PFSK-1 (cell line): ENCODE data around the gene CTDSPL2.
A peak's percentile ranks its signal among the peaks of the same experiment; 100 is the strongest.

Source experiments
- FOXP2 ChIP-seq: optimal IDR thresholded peaks from 2 replicates; pipeline ENCODE3; 2011; ENCODE audit warnings: borderline replicate concordance, control low read depth, inconsistent platforms; ENCODE audit not compliant: insufficient read depth; ENCODE audit errors: extremely low read length, extremely low read depth
- POLR2AphosphoS5 ChIP-seq: IDR thresholded peaks from 2 replicates; pipeline ENCODE4 v1.6.1; 2012; ENCODE audit warnings: low read depth, mild to moderate bottlenecking, control low read depth, low read length, moderate library complexity
- SIN3A ChIP-seq: IDR thresholded peaks from 2 replicates; pipeline ENCODE4 v1.6.1; 2012; ENCODE audit warnings: mild to moderate bottlenecking, low read length, moderate library complexity, borderline replicate concordance; ENCODE audit not compliant: insufficient read depth
- TAF1 ChIP-seq: IDR thresholded peaks from 2 replicates; pipeline ENCODE4 v1.6.1; 2012; ENCODE audit warnings: low read length, control low read depth, borderline replicate concordance; ENCODE audit not compliant: insufficient read depth
- TF ChIP-seq, protein P1 (sequence below), 2 experiments: IDR thresholded peaks; 2 replicates each; pipeline versions ENCODE4 v1.6.1 to v1.8.0; 2011 to 2012; ENCODE audit warnings: low read depth in 2 of 2, low read length in 2 of 2, control low read depth in 1 of 2, inconsistent platforms in 1 of 2, mild to moderate bottlenecking in 1 of 2, moderate library complexity in 1 of 2; ENCODE audit not compliant: insufficient read depth in 1 of 2

The CTDSPL2 gene

DNA sequence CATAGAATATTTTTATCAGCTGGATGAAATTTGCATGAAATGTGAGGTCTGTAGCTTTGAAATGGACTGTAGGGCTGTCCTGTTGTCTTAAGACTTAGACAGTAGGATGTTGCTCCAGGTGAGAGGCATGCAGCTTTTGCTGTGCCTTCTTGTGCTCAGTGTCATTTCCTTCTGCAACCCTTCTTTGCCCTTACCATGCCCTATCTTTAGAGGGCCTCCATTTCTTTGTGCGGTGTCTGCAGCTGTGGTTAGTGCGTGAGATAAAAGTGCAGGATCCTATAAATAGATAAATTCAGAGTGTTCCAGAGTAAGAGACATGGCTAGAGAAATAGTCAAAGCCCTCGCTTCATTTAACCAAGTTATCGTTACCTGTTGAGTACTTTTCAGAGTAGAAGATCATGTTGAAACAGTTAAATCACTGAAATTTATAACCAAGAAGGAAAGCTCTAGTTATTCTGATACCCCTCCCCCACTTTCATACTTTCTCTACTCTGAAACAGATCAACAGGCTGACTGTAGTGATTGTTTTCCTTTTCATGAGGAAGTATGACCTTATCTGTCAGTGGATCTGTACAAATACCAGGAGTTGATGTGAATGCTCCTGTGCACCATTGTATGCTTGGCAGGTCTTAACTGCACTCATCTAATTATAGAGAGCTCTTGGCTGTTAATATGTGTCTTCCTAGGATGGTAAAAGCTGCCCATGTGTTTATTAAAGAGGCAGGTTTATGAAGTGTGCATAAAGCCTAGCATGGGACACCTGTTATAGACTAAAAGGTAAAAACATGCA, 127.7 kb downstream of the CTDSPL2 start:
- no peak for TF ChIP-seq TAF1
- no peak for TF ChIP-seq FOXP2
- TF ChIP-seq POLR2AphosphoS5, result no peak
- no peak for TF ChIP-seq SIN3A
- TF ChIP-seq, protein P1, sequence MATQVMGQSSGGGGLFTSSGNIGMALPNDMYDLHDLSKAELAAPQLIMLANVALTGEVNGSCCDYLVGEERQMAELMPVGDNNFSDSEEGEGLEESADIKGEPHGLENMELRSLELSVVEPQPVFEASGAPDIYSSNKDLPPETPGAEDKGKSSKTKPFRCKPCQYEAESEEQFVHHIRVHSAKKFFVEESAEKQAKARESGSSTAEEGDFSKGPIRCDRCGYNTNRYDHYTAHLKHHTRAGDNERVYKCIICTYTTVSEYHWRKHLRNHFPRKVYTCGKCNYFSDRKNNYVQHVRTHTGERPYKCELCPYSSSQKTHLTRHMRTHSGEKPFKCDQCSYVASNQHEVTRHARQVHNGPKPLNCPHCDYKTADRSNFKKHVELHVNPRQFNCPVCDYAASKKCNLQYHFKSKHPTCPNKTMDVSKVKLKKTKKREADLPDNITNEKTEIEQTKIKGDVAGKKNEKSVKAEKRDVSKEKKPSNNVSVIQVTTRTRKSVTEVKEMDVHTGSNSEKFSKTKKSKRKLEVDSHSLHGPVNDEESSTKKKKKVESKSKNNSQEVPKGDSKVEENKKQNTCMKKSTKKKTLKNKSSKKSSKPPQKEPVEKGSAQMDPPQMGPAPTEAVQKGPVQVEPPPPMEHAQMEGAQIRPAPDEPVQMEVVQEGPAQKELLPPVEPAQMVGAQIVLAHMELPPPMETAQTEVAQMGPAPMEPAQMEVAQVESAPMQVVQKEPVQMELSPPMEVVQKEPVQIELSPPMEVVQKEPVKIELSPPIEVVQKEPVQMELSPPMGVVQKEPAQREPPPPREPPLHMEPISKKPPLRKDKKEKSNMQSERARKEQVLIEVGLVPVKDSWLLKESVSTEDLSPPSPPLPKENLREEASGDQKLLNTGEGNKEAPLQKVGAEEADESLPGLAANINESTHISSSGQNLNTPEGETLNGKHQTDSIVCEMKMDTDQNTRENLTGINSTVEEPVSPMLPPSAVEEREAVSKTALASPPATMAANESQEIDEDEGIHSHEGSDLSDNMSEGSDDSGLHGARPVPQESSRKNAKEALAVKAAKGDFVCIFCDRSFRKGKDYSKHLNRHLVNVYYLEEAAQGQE (IDR thresholded peaks at IDR 0.05; ENCODE audit: insufficient read depth in 1 of 2, low read depth in 2 of 2, low read length in 2 of 2), result no peak

DNA sequence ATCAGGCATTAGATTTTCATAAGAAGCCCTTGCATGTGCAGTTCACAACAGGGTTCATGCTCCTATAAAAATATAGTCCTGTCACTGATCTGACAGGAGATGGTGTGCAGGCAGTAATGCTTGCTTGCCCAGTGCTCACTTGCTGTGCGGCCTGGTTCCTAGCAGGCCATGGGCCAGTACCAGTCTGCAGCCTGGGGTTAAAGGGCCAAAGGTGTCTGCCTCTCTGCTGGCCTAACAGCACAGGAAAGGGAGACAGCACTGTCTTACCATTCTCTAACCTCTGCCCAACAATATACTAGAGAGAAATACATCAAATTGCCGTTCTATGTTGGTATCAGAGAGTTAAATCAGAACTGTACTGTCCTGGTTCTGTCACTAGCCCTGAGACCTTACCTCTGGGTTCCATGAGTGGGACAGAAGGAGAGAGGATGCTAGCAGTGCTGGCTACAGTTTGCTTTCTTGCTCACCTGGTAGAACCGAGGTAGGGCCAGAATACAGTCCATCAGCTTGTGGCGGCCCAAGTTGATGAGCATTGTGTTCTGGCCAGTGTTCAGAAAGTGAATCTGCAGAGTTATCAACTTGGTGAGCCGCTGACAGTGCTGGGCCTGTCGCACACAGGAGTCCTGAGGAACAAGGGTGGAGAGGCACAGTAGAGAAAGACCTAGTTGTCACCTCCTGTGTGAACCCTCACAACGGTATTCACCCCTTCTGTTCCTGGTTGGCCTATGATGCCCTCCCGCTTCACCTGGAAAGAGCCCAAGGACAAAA, 138.1 kb downstream of the CTDSPL2 start:
- TF ChIP-seq TAF1 (no peak), POLR2AphosphoS5 (peak; percentile 53; the same call in 1 of the 2 replicates)

DNA sequence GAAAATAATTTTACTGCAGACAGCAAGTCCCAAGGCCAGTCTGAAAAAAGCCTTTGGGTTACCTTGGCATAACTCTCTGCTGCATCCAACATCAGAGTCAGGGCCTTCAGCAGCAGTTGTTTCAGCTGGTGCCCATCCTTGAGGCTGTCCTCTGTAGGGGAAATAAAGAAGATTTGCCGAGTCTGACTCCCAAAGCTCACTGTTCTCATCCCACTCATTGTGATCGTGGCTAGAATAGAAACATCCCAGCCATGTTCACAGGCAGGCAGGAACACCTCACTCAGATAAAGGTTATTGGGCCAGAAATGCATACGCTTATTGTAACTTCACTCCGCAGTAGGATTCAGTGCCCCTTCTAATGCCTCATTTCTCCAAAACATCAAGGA, 138.7 kb downstream of the CTDSPL2 start:
- TF ChIP-seq TAF1 (no peak), SIN3A (no peak), FOXP2 (no peak), POLR2AphosphoS5 (no peak)
- TF ChIP-seq, protein P1 (IDR thresholded peaks at IDR 0.05; ENCODE audit: insufficient read depth in 1 of 2, low read depth in 2 of 2, low read length in 2 of 2), result no peak

DNA sequence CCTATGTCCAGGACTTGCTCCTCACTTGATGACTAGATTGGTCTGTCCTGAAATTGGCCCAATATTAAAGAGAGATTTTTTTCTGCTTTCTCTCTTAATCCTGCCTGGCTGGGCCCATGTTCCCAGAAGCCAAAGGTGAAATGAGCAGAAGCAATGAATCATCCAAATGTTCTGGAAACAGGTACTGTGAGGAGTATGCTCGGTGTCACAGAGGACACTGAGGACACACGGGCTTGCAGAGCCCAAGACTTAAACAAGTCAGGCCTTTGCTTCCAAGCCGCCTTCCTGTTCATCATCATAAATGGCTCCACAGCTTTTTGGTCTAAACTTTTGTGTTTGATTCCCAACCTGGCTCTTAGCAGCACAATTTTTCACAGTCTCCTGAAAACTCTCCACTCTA, 140.9 kb downstream of the CTDSPL2 start:
- TF ChIP-seq FOXP2 (no peak), TAF1 (no peak), SIN3A (no peak), POLR2AphosphoS5 (peak; percentile 19; the same call in 1 of the 2 replicates)
- TF ChIP-seq, protein P1 (IDR thresholded peaks at IDR 0.05; ENCODE audit: insufficient read depth in 1 of 2, low read depth in 2 of 2, low read length in 2 of 2), result no peak

DNA sequence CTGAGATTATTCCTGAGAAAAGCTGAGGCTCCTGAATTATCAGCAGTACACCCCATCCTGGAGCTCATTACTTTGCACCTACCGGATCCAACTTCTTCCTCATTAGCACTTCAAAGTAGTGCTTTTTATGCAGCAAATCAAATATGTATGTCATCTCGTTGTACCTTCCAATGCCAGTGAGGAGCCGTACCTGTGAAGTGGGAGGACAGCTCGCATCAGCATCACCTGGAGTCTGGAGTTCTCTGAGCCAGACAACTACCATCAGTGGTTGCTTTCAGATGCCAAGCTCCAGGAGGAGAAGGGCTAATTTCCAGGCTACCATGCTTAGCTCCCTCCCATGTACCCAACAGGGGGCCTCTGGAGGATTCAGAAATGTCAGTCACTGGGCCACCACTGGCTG, 141.9 kb downstream of the CTDSPL2 start:
- TF ChIP-seq POLR2AphosphoS5, result no peak
- no peak for TF ChIP-seq FOXP2
- no peak for TF ChIP-seq TAF1
- TF ChIP-seq SIN3A, result no peak
- TF ChIP-seq, protein P1 (IDR thresholded peaks at IDR 0.05; ENCODE audit: insufficient read depth in 1 of 2, low read depth in 2 of 2, low read length in 2 of 2), result no peak
